GM21576 (cell line): ENCODE results near the gene MISP3.

Source experiments
- ATAC-seq: cut with Tn5 transposase; IDR thresholded peaks from one replicate; pipeline ENCODE4 v1.9.1; 2021; ENCODE audit warnings: mild to moderate bottlenecking, moderate library complexity; ENCODE audit not compliant: unreplicated experiment

MISP3 gene

DNA sequence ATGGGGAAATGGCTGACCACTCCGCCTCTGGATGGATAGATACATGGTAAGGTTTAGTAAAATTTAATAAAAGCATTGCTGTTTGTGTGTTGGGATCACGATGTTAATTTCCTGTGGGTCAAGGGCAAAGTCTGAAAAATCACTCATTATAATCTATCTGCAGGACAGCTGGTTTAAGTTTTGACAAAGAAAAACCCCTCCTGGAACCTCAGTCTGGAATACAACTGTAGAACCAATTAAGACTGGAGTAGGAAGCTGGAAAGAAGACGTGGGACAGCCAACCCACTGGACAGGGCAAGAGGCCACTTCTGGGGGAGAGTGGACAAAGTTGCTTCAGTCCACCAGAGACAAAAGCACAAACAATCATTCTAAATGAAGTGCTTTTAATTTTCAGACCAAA is 46.6 kb downstream of the MISP3 start:
- no peak for ATAC-seq

DNA sequence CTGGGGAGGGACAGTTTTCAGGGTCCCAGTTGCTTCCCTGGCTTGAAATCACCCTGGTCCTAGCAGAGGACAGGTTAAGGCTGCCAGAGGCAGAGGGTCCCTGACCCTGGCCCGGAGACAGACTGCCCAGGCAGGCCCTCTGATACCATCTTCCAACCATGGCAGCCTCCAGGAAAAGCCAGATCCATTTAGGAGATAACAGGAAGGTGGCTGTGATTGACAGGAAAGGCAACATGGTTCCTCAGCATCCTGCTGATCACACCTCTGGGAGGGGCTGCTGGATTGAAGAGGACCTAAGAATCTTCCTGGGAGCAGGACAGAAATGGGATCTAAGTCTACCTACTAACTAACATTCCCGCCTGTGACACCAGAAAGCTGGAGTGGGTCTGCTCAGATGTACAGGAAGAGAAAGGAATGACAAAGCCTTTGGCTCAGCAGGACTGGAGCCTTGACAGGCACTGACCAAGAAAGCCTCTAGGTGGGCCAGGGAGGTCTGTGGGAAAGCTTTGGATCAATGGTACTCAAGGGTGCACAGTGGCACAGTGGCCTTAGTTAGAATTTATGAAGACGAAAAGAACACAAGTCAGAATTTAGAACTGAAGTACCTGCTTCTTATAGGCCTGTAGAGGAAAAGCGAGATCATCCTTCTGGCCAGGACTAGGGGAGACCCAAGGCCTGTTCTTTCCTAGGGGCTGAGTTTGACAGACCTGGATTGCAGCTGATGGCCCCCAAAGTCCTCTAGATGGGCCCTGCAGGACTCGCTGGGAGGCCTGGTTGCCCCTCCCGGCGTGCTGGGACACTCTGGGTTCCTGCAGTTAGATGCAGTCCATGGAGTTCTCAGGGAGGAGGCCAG is 47.3 kb downstream of the MISP3 start:
- ATAC-seq, result no peak

DNA sequence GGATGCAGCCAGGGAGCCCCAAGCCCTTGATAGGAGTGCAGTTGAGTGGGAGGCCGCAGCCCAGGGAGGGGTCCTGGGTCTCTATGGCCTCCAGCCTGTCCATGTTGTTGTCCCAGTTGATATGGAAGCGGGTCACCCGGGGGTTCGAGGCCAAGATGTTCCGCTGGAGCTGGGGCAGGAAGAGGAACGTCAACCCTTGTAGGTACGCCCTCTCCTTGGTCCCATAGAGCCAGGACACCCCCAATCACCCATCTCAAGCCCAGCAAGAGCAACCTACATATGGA is 47.9 kb downstream of the MISP3 start:
- ATAC-seq, result no peak

DNA sequence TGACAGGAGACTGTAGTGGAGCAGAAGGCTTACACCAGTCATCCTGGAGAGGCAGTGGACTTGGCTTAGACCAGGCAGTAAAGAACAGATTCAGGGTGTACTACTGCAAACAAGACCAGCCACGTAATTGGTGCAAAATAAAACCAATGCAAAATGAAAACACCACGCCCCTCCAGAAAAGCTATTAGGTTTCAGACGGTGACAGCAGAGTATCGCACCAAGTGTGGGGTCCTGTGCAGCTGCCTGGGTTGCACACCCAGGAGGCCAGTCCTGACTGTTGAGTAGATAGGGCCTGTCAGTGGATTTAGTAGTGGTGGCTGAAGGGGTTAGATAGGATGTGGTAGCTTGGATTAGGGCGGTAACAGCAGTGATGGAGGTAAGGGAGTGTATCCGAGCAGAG is 50.3 kb downstream of the MISP3 start:
- ATAC-seq, result no peak
